HepG2 (cell line): ENCODE data around the gene TXN. TPM values are rescaled to one million over a fixed set of nuclear protein-coding genes. Genes with fewer than 3 reads are reported as not detected.
A peak's percentile ranks its signal among the peaks of the same experiment; 100 is the strongest.

Source experiments
- CBX1 ChIP-seq: IDR thresholded peaks from one replicate; pipeline ENCODE4 v1.6.1; 2016; ENCODE audit warnings: antibody characterized with exemption, low read depth
- CEBPZ ChIP-seq: IDR thresholded peaks from 2 replicates; pipeline ENCODE4 v1.6.1; 2012; ENCODE audit warnings: low read length, improper control_type of control experiment
- FOXK2 ChIP-seq: fragments of 450-650 bp; IDR thresholded peaks from 2 replicates; pipeline ENCODE4 v1.6.1; 2016
- KDM6A ChIP-seq: IDR thresholded peaks from 2 replicates; pipeline ENCODE4 v1.6.1; 2016; ENCODE audit warnings: low read depth
- KLF12 ChIP-seq: sonication (generic); formaldehyde crosslinking; IDR thresholded peaks from 2 replicates; pipeline ENCODE4 v1.4.0; 2020; ENCODE audit warnings: missing genetic modification reagents, borderline replicate concordance
- MIER2 ChIP-seq: IDR thresholded peaks from 2 replicates; pipeline ENCODE4 v1.6.1; 2016; ENCODE audit warnings: missing biosample characterization, missing genetic modification reagents
- NR2C2 ChIP-seq: sonication (generic); formaldehyde crosslinking; IDR thresholded peaks from 2 replicates; pipeline ENCODE4 v1.4.0; 2020; ENCODE audit warnings: missing genetic modification reagents, mild to moderate bottlenecking, moderate library complexity, borderline replicate concordance
- PAXIP1 ChIP-seq: sonication (generic); formaldehyde crosslinking; conservative IDR thresholded peaks from 2 replicates; pipeline ENCODE4 v1.4.0; 2020; ENCODE audit warnings: mild to moderate bottlenecking, missing genetic modification reagents, moderate library complexity
- PHF5A ChIP-seq: IDR thresholded peaks from one replicate; pipeline ENCODE4 v1.6.1; 2018; ENCODE audit warnings: low read depth, missing genetic modification reagents; ENCODE audit not compliant: unreplicated experiment
- SOX13 ChIP-seq, 3 experiments: fragments of 450-650 bp in 1 of 3; sonication (generic) in 1 of 3; formaldehyde crosslinking in 1 of 3; IDR thresholded peaks in 2 of 3; conservative IDR thresholded peaks in 1 of 3; 2 replicates each; pipeline versions ENCODE4 v1.5.0 to v1.6.1; 2016 to 2020; ENCODE audit warnings: antibody characterized with exemption in 1 of 3, mild to moderate bottlenecking in 1 of 3, missing compliant biosample characterization in 1 of 3, missing genetic modification reagents in 1 of 3, moderate library complexity in 1 of 3
- ZNF354B ChIP-seq: sonication (generic); formaldehyde crosslinking; IDR thresholded peaks from 2 replicates; pipeline ENCODE4 v1.8.0; 2022; ENCODE audit warnings: mild to moderate bottlenecking, missing genetic modification reagents
- ZNF572 ChIP-seq: sonication (generic); formaldehyde crosslinking; IDR thresholded peaks from 2 replicates; pipeline ENCODE4 v1.5.1; 2020; ENCODE audit warnings: mild to moderate bottlenecking, missing genetic modification reagents
- ZNF766 ChIP-seq: sonication (generic); formaldehyde crosslinking; IDR thresholded peaks from 2 replicates; pipeline ENCODE4 v1.5.0; 2020; ENCODE audit warnings: missing genetic modification reagents, borderline replicate concordance
- ZNF776 ChIP-seq: sonication (generic); formaldehyde crosslinking; IDR thresholded peaks from 2 replicates; pipeline ENCODE4 v1.4.0; 2020; ENCODE audit warnings: mild to moderate bottlenecking, missing genetic modification reagents
- ZNF800 ChIP-seq: sonication (generic); formaldehyde crosslinking; IDR thresholded peaks from 2 replicates; pipeline ENCODE4 v1.4.0; 2020; ENCODE audit warnings: missing genetic modification reagents
- polyA plus RNA-seq, 8 experiments: library from polyadenylated mRNA; depleted of rRNA in 3 of 8; stranded (reverse) in 7 of 8; unstranded in 1 of 8; fragments of >200 nt; fragmentation: Illumina TruSeq in 4 of 8; extraction: Trizol in 4 of 8; gene quantifications; 2 replicates each; pipeline versions ENCODE4 v1.2.1 to v1.2.3, GENCODE V29; 2011 to 2016; ENCODE audit warnings: low read depth in 4 of 8, missing spikeins in 1 of 8, mixed read lengths in 1 of 8; ENCODE audit not compliant: insufficient read depth in 1 of 8
- total RNA-seq, 5 experiments: library from RNA; depleted of rRNA; stranded (reverse); fragments of >200 nt; fragmentation: Illumina TruSeq; extraction: Trizol; gene quantifications; 2 replicates each; pipeline ENCODE4 v1.2.3, GENCODE V29; 2016; ENCODE audit warnings: low read depth in 1 of 5
- TF ChIP-seq, protein P1 (sequence below), 2 experiments: sonication (generic) in 1 of 2; formaldehyde crosslinking in 1 of 2; IDR thresholded peaks; 2 replicates each; pipeline versions ENCODE4 v1.4.0 to v1.6.1; 2016 to 2020; ENCODE audit warnings: borderline replicate concordance in 1 of 2, low read depth in 1 of 2, mild to moderate bottlenecking in 1 of 2, missing genetic modification reagents in 1 of 2

Gene TXN
- total and polyA plus RNA-seq, 2 of the 13 experiments (the other 11 are each of a cell fraction or from before 2014, with no cell fraction given), result 364 to 470 TPM

GRCh38 chr9:110220809-110221208 lies 35.5 kb downstream of the TXN start (continued):
- TF ChIP-seq ZNF766, result peak; percentile 29; the same call in 1 of the 2 replicates
- no peak for TF ChIP-seq CEBPZ
- TF ChIP-seq ZNF800 (CRISPR knock-in tag), result peak; percentile 51; the same call in 1 of the 2 replicates
- TF ChIP-seq ZNF776 (CRISPR knock-in tag), result no peak
- peak; percentile 30 for TF ChIP-seq CBX1
- 0 out of 2 replicates have a peak, but pooled peaks have one; percentile 26 for TF ChIP-seq FOXK2
- peak; percentile 86 for TF ChIP-seq KDM6A (CRISPR knock-in tag)
- no peak for TF ChIP-seq ZNF572 (CRISPR knock-in tag)
- 0 out of 2 replicates have a peak, but pooled peaks have one; percentile 7 for TF ChIP-seq KLF12 (CRISPR knock-in tag)
- no peak for TF ChIP-seq ZNF354B (CRISPR knock-in tag)
- no peak; the same call in 1 of the 2 replicates for TF ChIP-seq MIER2 (CRISPR knock-in tag)
- peak; percentile 60 for TF ChIP-seq PHF5A (CRISPR knock-in tag)
- no peak for TF ChIP-seq SOX13 (IDR thresholded peaks at IDR 0.05)
- peak in 1 of 2 experiments; percentile 84; a peak in 2 of 4 replicates for TF ChIP-seq SOX13 (CRISPR knock-in tag; conservative IDR thresholded peaks at IDR 0.05 in 1 of 2, IDR thresholded peaks at IDR 0.05 in 1 of 2)
- peak; percentile 97 for TF ChIP-seq PAXIP1 (CRISPR knock-in tag)
- TF ChIP-seq, protein P1, sequence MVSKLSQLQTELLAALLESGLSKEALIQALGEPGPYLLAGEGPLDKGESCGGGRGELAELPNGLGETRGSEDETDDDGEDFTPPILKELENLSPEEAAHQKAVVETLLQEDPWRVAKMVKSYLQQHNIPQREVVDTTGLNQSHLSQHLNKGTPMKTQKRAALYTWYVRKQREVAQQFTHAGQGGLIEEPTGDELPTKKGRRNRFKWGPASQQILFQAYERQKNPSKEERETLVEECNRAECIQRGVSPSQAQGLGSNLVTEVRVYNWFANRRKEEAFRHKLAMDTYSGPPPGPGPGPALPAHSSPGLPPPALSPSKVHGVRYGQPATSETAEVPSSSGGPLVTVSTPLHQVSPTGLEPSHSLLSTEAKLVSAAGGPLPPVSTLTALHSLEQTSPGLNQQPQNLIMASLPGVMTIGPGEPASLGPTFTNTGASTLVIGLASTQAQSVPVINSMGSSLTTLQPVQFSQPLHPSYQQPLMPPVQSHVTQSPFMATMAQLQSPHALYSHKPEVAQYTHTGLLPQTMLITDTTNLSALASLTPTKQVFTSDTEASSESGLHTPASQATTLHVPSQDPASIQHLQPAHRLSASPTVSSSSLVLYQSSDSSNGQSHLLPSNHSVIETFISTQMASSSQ (IDR thresholded peaks at IDR 0.05; ENCODE audit: low read depth), result no peak
- TF ChIP-seq, protein P1 (CRISPR knock-in tag; IDR thresholded peaks at IDR 0.05; ENCODE audit: borderline replicate concordance), result peak; percentile 64; the same call in 1 of the 2 replicates
- peak; percentile 91 for TF ChIP-seq NR2C2 (CRISPR knock-in tag)
